ENCODE data around the gene PACRG. TPM values are rescaled to one million over a fixed set of nuclear protein-coding genes. Genes with fewer than 3 reads are reported as not detected.

PACRG gene
- total RNA-seq, 2 experiments from 2014 or later: not detected

GRCh38 chr6:162710936-162711335 lies 16.8 kb upstream of the PACRG start:
- Histone ChIP-seq H3K4me1 (ENCODE audit: insufficient read depth, low read length, poor library complexity, severe bottlenecking) (no peaks in the 10 kb centered on the region), H3K36me3 (ENCODE audit: insufficient read depth, low read length) (no peaks in the 10 kb centered on the region), H2AFZ (ENCODE audit: low read length) (no peak overlapping the region), H3K4me3 (ENCODE audit: low read depth, low read length, poor library complexity, severe bottlenecking) (no peak overlapping the region), H3K9me3 (ENCODE audit: low read length) (no peaks in the 10 kb centered on the region), H3K4me2 (ENCODE audit: low read length) (no peak overlapping the region), H3K79me2 (ENCODE audit: insufficient read depth, low read depth, low read length) (no peaks in the 10 kb centered on the region), H3K27ac (ENCODE audit: low read depth, low read length, poor library complexity, severe bottlenecking) (no peak overlapping the region), H4K20me1 (ENCODE audit: insufficient read depth, low read length) (no peaks in the 10 kb centered on the region), H3K9me2 (ENCODE audit: insufficient read depth, low read length) (no peaks in the 10 kb centered on the region)
- intact Hi-C loops (cut with micrococcal nuclease; ENCODE audit: unreplicated experiment): no loop called here
- ChIA-PET POLR2A (interaction anchor here (0.8 kb wide), 2 partner anchors 11 to 15 kb away, joined by 3 read pairs; no protein-coding TSS in a partner anchor), CTCF (ENCODE audit: unreplicated experiment) (no interaction called here)
- no peak for TF ChIP-seq EZH2phosphoT487 (IDR thresholded peaks at IDR 0.05; ENCODE audit: borderline replicate concordance, low read depth, low read length)
- no peak for TF ChIP-seq CTCF (conservative IDR thresholded peaks at IDR 0.05; ENCODE audit: low read length)
- no TSS peak for BruUV-seq (replicated peaks)
- DNase-seq (ENCODE audit: low spot score): no peak

GRCh38 chr6:162711376-162711775 lies 16.4 kb upstream of the PACRG start:
- H3K79me2 ChIP-seq (ENCODE audit: insufficient read depth, low read depth, low read length): no peaks in the 10 kb centered on the region
- H4K20me1 ChIP-seq (ENCODE audit: insufficient read depth, low read length): no peaks in the 10 kb centered on the region
- H3K4me3 ChIP-seq (ENCODE audit: low read depth, low read length, poor library complexity, severe bottlenecking): no peak overlapping the region
- H3K27ac ChIP-seq (ENCODE audit: low read depth, low read length, poor library complexity, severe bottlenecking): no peak overlapping the region
- no TSS peak for BruUV-seq (replicated peaks)
- intact Hi-C loops (cut with micrococcal nuclease; ENCODE audit: unreplicated experiment): no loop called here
- DNase-seq (ENCODE audit: low spot score): no peak
- POLR2A ChIA-PET: interaction anchor here (0.8 kb wide), 1 partner anchor 15 kb away, joined by 3 read pairs; no protein-coding TSS in a partner anchor
- H3K36me3 ChIP-seq (ENCODE audit: insufficient read depth, low read length): no peaks in the 10 kb centered on the region
- no peak overlapping the region for H2AFZ ChIP-seq (ENCODE audit: low read length)
- no peaks in the 10 kb centered on the region for H3K4me1 ChIP-seq (ENCODE audit: insufficient read depth, low read length, poor library complexity, severe bottlenecking)
- no peak for TF ChIP-seq CTCF (conservative IDR thresholded peaks at IDR 0.05; ENCODE audit: low read length)
- TF ChIP-seq EZH2phosphoT487 (IDR thresholded peaks at IDR 0.05; ENCODE audit: borderline replicate concordance, low read depth, low read length): no peak
- H3K9me2 ChIP-seq (ENCODE audit: insufficient read depth, low read length): no peaks in the 10 kb centered on the region
- CTCF ChIA-PET (ENCODE audit: unreplicated experiment): no interaction called here
- no peaks in the 10 kb centered on the region for H3K9me3 ChIP-seq (ENCODE audit: low read length)
- H3K4me2 ChIP-seq (ENCODE audit: low read length): no peak overlapping the region

- no peak overlapping the region for H3K4me2 ChIP-seq (ENCODE audit: low read length)
- H3K4me1 ChIP-seq (ENCODE audit: insufficient read depth, low read length, poor library complexity, severe bottlenecking): no peaks in the 10 kb centered on the region
- no peak for DNase-seq (ENCODE audit: low spot score)
- no peak overlapping the region for H3K4me3 ChIP-seq (ENCODE audit: low read depth, low read length, poor library complexity, severe bottlenecking)
- TF ChIP-seq EZH2phosphoT487 (IDR thresholded peaks at IDR 0.05; ENCODE audit: borderline replicate concordance, low read depth, low read length) (no peak), CTCF (conservative IDR thresholded peaks at IDR 0.05; ENCODE audit: low read length) (no peak)
- intact Hi-C loops (cut with micrococcal nuclease; ENCODE audit: unreplicated experiment): no loop called here
- H4K20me1 ChIP-seq (ENCODE audit: insufficient read depth, low read length): no peaks in the 10 kb centered on the region
- no TSS peak for BruUV-seq (replicated peaks)
- no peaks in the 10 kb centered on the region for H3K9me2 ChIP-seq (ENCODE audit: insufficient read depth, low read length)
- no peaks in the 10 kb centered on the region for H3K79me2 ChIP-seq (ENCODE audit: insufficient read depth, low read depth, low read length)
- no peaks in the 10 kb centered on the region for H3K36me3 ChIP-seq (ENCODE audit: insufficient read depth, low read length)
- H3K27ac ChIP-seq (ENCODE audit: low read depth, low read length, poor library complexity, severe bottlenecking): no peak overlapping the region
- CTCF ChIA-PET (ENCODE audit: unreplicated experiment): no interaction called here
- H3K9me3 ChIP-seq (ENCODE audit: low read length): no peaks in the 10 kb centered on the region
- POLR2A ChIA-PET: interaction anchor here (0.7 to 1.2 kb wide), 3 partner anchors 10 to 191 kb away, joined by 3 to 4 read pairs (median 3); no protein-coding TSS in a partner anchor
- H2AFZ ChIP-seq (ENCODE audit: low read length): no peak overlapping the region
These were observed 15.1 kb upstream of the PACRG start for GRCh38 chr6:162712694-162713093.

Data from OCI-LY7 (cell line).